HG03354 (cell line): ENCODE data around the gene AUTS2.

ENCODE experiments used
- ATAC-seq: cut with Tn5 transposase; IDR thresholded peaks from one replicate; pipeline ENCODE4 v1.9.1; 2021; ENCODE audit warnings: mild to moderate bottlenecking; ENCODE audit not compliant: unreplicated experiment, poor library complexity, severe bottlenecking

The AUTS2 gene

DNA sequence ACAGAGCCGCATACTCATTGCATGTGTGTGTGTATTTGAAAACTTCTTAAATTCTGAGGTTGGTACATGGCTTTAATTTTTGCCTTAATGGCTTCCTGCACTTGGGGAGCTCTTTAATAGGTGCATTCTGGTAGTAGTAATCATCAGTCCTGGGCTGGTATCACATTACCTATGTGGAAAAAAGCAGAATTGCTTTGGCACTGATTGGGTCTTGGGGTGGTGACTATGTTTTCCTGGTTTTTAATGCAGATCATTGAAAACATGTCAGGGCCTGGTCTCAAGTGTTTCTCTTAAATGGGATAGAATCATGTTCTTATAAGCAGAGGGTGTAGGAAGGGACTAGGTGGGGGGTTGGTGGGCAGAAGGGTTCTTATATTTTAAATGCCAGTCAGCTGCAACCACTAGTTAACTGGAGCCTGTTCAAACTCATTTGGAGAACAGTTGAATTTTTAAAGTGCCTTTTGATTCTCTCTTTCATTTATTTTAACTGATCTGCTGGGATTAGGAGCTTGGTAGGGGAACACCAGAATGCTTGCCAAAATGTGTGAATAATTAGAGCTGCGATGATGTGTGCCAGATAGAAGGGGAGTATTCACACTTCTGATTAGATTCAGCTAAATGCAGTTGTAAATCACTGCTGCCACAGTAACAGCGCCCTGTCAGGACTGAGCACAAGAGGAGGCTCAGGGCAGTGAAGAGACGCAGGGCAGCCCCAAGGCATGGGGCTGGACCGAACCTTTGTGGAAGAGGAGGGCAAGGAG lies 900.1 kb downstream of the AUTS2 start:
- no peak for ATAC-seq

GRCh38 chr7:70500261-70500660 lies 902.0 kb downstream of the AUTS2 start:
- ATAC-seq: no peak

DNA sequence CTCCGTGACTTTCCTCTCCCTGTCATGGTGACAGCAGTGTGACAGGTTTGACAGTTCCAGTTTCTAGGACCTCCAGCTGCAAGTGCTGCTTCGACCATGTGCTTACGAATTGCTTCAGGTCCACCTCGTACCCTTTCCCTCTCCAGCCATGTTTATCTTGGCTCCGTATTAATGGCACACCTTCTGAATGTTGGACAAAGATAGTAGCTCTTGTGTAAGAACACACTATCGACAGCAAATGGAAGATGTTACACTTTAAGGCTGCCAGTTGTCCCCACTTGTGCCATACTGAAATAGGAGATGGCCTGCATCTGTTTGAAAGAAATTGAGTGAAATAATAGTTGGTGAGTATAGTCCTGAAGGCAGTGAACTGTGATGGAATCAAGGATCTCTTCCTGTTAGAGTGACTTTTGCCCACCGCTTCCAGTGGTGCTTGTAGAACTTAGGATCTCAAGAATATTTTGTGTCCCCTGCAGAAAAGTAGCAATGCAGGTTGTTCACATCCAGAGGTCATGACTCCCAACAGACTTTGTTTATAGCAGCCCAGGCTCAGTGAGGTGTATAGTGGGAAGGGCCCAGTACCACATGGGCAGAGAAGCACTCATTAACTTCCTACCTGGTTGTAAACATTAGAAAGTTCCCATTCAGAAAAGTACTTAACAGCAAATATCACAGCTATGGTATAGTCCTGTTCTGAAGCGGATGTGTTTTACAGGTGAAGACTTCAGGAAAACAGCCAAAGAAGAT lies 904.0 kb downstream of the AUTS2 start:
- ATAC-seq: no peak

- ATAC-seq: no peak
These were observed 906.0 kb downstream of the AUTS2 start for GRCh38 chr7:70504254-70504653.

DNA sequence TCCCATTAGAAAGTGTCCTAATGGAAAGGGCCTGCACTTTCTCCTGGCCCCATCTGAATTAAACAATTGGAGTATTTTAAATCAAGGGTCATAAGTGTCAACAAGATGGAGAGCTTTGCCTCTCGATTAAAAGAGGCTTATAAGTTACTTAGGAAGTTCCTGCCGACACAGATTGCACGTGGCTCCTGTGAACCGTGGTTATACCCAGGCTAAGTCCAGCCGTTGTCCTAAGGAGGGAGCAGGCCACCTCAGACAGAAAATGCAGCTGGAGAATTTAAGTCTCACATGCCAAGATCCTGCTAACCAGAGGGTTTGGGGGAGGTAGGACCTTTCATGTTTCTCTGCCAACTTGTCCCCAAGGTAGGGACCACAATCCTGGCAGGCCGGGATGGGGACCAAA lies 907.2 kb downstream of the AUTS2 start:
- ATAC-seq: no peak

DNA sequence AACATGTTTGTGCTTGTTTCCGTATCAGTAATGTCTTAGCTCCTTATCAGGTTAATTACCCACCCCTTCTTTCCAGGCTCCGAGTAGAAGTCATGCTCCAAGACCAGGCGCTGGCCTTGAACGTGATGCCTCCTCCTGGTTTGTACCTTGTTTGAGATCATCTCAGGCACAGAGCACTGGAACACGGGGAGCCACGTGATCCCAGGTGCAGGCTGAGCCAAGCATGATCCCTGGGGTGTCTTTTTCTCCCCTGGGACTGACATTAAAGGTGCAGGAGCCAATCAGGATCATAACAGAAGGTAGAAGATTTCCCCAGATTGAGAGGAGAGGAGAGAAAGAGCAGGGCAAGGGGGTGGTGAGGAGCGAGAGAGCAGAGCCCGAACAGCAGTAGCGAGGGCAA lies 907.6 kb downstream of the AUTS2 start:
- ATAC-seq: no peak

DNA sequence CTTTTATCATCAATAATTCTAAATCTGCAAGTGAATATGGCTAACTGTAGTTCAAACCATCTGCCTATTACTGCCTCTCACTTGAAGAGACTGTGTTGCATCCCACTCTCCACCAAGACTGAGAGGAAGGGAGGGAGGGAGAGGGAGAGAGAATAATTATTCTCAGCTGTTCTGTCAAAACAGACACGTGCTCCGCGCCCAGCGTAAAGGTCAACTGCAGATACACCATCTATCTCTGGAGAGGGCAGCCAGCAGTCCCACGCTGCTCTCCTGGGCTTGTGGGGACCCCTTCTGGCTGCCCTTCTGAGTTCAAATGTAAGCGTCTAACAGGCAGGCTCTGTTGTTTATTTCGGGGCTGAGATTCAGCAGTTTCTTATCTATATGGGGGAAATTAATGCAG lies 908.2 kb downstream of the AUTS2 start:
- no peak for ATAC-seq

GRCh38 chr7:70512144-70512543 lies 913.9 kb downstream of the AUTS2 start:
- ATAC-seq: no peak

DNA sequence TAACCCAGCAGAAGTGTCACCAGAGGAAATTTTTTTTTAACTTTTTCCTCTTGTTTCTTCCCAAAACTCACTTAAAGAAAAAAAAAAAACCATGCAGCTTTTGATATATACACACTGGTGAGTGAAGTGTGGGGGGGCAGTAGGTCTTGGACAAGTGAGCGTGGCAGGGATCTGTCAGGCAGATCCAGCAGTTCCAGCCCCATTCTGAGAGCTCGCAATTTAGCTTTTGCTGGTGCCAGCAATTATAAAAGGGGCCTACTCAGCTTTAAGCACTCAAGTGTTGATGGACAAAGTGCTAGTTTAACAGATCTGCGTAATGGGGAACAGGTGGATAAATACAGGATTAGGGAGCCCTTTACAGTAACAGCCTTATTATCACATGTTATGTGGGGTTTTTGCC lies 914.5 kb downstream of the AUTS2 start:
- no peak for ATAC-seq

- ATAC-seq: no peak
These were observed 922.3 kb downstream of the AUTS2 start for GRCh38 chr7:70520611-70521010.

- ATAC-seq: no peak
These were observed 925.1 kb downstream of the AUTS2 start for GRCh38 chr7:70523249-70523988.

DNA sequence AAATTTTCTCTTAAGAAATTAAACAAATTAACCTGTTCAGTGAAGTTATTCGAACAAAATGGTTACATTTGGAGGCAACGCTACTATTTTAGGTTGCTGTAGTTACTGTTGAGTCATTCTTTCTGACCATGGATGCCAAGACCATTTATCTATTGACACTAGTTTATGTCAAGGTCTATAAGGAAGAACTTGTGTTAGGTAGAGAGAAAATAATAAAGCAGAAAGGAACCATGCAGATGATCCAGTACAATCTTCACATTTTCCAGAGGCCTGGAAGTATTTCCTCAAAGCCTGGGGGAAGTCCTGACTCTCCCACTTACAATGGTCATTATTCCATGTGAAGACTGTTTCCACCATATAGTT lies 925.7 kb downstream of the AUTS2 start:
- no peak for ATAC-seq

- ATAC-seq: no peak
These were observed 927.7 kb downstream of the AUTS2 start for GRCh38 chr7:70525991-70526390.

DNA sequence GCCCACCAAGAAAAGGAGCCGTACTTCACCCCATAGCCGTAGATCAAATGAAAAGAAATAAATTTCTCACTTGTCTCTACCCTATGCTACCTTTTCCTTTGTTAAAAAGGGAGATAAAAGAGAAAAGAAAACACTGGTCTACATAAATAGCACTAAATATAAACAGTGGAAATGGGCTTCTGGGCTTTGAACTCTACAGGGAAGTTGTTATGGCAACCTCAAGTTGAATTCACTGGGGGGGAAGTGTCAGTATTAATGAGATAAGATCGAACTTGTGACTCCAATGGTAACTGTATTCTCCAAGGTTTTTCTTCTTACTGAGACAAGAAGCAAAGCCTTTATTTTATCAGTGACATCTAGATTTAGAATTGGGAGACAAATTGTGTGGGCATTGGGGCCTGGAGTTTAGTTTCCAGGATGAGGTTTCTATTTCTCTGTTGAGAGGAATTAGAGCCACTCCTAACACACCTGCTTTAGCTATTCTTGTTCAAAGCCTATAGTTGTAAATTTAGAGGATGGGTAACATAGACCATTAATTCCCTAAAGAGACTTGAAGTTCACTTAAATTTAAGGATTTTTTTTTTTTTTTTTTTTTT lies 929.3 kb downstream of the AUTS2 start:
- ATAC-seq: no peak

DNA sequence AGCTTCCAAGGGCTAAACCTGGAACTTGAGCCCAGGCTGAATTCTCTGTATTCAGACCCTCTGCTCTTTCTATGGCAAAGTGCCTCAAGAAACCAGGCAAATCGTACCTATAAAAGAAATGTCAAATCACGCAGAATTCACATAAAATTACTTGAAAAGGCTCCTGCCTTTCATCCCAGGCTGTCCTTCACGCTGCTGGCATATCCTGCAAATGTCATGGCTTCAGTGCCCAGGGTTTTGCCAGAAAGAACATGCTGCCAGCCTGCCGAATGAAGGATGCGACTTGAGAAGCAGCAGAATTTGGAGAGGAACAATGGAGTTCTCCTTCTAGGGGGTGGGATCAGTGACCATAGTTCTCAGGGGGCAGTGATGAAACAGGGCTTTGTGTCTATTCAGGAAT lies 931.2 kb downstream of the AUTS2 start:
- no peak for ATAC-seq

DNA sequence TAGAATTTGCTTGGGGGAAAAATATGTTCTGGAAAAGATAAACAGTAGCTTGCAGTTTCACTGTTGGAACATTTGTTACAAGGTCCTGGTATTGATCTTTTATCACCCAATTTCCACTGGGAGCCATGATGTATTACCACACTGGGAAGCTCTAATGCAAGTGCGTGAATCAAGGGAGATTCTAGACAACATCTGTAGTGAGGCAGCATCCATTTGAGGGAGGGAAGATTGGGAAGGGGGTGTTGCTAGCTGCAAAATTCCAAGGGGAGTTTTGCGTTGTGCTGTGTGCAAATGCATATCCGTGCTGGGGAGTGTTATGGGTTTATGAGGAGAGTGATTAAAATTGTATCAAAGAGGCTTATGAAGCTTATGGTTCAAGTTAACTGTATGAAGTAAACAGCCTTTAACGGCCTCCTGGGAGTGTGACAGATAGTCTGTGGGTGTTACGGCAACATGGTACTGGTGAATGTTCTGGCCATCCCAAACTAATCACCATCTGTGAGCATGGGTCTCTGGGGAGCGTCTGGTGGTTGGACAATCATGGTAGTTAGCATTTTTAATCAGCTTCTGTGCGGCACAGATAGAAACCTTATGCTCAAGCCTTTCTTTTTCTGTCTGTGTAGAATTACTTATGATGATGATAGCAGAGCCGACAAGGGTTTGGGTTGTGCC lies 931.8 kb downstream of the AUTS2 start:
- ATAC-seq: no peak

DNA sequence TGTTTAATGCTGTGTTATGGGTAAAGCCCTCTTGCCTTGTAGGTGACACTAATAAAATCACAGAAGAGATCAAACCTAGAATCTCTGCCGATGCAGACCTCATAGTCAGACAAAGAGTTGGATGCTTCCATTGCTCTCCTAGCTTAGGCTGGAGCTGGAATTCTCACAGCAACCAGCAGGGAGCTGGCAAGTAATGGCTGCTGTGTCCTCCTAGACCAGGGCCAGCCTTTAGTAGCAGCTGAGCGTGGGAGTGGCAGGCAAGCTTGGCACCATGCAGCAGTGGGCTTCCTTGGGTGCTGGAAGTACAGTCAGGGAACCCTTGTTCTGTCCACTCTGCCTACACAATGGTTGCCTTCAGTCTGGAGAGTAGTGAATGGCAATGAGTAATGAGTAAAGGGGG lies 935.3 kb downstream of the AUTS2 start:
- no peak for ATAC-seq

GRCh38 chr7:70539205-70539604 lies 940.9 kb downstream of the AUTS2 start:
- no peak for ATAC-seq

DNA sequence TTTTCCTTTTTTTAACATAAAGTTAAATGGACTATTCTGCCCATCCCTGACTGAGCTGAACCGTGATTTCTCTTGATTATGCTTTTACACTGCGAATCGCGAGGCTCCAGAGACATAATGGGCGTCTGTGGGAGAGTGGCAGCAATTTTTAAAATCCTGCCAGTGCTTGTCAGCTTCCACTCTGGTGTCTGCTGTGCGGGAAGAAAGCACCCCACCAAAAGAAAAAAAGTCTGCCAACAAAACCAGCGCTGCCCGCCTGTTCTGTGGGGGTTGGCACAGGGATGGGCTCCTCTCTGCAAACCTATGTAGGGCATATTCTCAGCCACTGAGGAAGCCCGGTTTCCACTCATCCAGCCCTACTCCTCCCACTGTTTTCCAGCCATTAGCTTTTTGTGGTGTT lies 941.3 kb downstream of the AUTS2 start:
- no peak for ATAC-seq

GRCh38 chr7:70540641-70541040 lies 942.4 kb downstream of the AUTS2 start:
- no peak for ATAC-seq
